Measurements from ENCODE around the gene CRIM1.

CRIM1 gene

GRCh38 chr2:36406296-36406695 is 50.7 kb downstream of the CRIM1 start:
- Histone ChIP-seq H3K9me3 (ENCODE audit: control insufficient read depth in 1 of 2, low read length in 2 of 2) (no peaks in the 10 kb centered on the region), H3K27me3 (ENCODE audit: control insufficient read depth in 1 of 2, insufficient read depth in 2 of 2, low read length in 2 of 2) (no peaks in the 10 kb centered on the region), H3K4me1 (ENCODE audit: control insufficient read depth in 1 of 2, insufficient read depth in 2 of 2, low read length in 2 of 2) (peaks cover 7 to 23% of the 10 kb centered on the region in 2 donors), H3K9ac (ENCODE audit: low read depth in 1 of 2, low read length in 2 of 2) (no peak overlapping the region), H3K27ac (ENCODE audit: low read depth, low read length) (no peak overlapping the region), H3K4me3 (ENCODE audit: low read depth in 1 of 2, low read length in 2 of 2) (no peak overlapping the region), H3K36me3 (ENCODE audit: control insufficient read depth in 1 of 2, insufficient read depth in 2 of 2, low read length in 2 of 2) (no peaks in the 10 kb centered on the region)

GRCh38 chr2:36407413-36407812 is 51.8 kb downstream of the CRIM1 start:
- H3K4me3 ChIP-seq (ENCODE audit: low read depth in 1 of 2, low read length in 2 of 2), result no peak overlapping the region
- no peak overlapping the region for H3K9ac ChIP-seq (ENCODE audit: low read depth in 1 of 2, low read length in 2 of 2)
- H3K27me3 ChIP-seq (ENCODE audit: control insufficient read depth in 1 of 2, insufficient read depth in 2 of 2, low read length in 2 of 2), result no peaks in the 10 kb centered on the region
- peaks cover 12 to 31% of the 10 kb centered on the region in 2 donors for H3K4me1 ChIP-seq (ENCODE audit: control insufficient read depth in 1 of 2, insufficient read depth in 2 of 2, low read length in 2 of 2)
- H3K9me3 ChIP-seq (ENCODE audit: control insufficient read depth in 1 of 2, low read length in 2 of 2), result no peaks in the 10 kb centered on the region
- H3K27ac ChIP-seq (ENCODE audit: low read depth, low read length), result no peak overlapping the region
- H3K36me3 ChIP-seq (ENCODE audit: control insufficient read depth in 1 of 2, insufficient read depth in 2 of 2, low read length in 2 of 2), result no peaks in the 10 kb centered on the region

- no peak overlapping the region for H3K4me3 ChIP-seq (ENCODE audit: low read depth in 1 of 2, low read length in 2 of 2)
- peaks cover 12 to 35% of the 10 kb centered on the region in 2 donors for H3K4me1 ChIP-seq (ENCODE audit: control insufficient read depth in 1 of 2, insufficient read depth in 2 of 2, low read length in 2 of 2)
- no peak overlapping the region for H3K9ac ChIP-seq (ENCODE audit: low read depth in 1 of 2, low read length in 2 of 2)
- no peaks in the 10 kb centered on the region for H3K9me3 ChIP-seq (ENCODE audit: control insufficient read depth in 1 of 2, low read length in 2 of 2)
- H3K36me3 ChIP-seq (ENCODE audit: control insufficient read depth in 1 of 2, insufficient read depth in 2 of 2, low read length in 2 of 2), result no peaks in the 10 kb centered on the region
- H3K27me3 ChIP-seq (ENCODE audit: control insufficient read depth in 1 of 2, insufficient read depth in 2 of 2, low read length in 2 of 2), result no peaks in the 10 kb centered on the region
- peak overlapping the region; percentile 11 for H3K27ac ChIP-seq (ENCODE audit: low read depth, low read length)
These were observed 52.7 kb downstream of the CRIM1 start for GRCh38 chr2:36408198-36408703.

- no peak overlapping the region for H3K27ac ChIP-seq (ENCODE audit: low read depth, low read length)
- no peaks in the 10 kb centered on the region for H3K36me3 ChIP-seq (ENCODE audit: control insufficient read depth in 1 of 2, insufficient read depth in 2 of 2, low read length in 2 of 2)
- no peak overlapping the region for H3K9ac ChIP-seq (ENCODE audit: low read depth in 1 of 2, low read length in 2 of 2)
- H3K4me1 ChIP-seq (ENCODE audit: control insufficient read depth in 1 of 2, insufficient read depth in 2 of 2, low read length in 2 of 2), result peaks cover 12 to 35% of the 10 kb centered on the region in 2 donors
- H3K4me3 ChIP-seq (ENCODE audit: low read depth in 1 of 2, low read length in 2 of 2), result no peak overlapping the region
- H3K27me3 ChIP-seq (ENCODE audit: control insufficient read depth in 1 of 2, insufficient read depth in 2 of 2, low read length in 2 of 2), result no peaks in the 10 kb centered on the region
- no peaks in the 10 kb centered on the region for H3K9me3 ChIP-seq (ENCODE audit: control insufficient read depth in 1 of 2, low read length in 2 of 2)
These were observed 53.8 kb downstream of the CRIM1 start for GRCh38 chr2:36409335-36409734.

GRCh38 chr2:36409935-36410334 is 54.4 kb downstream of the CRIM1 start:
- peaks cover 12 to 35% of the 10 kb centered on the region in 2 donors for H3K4me1 ChIP-seq (ENCODE audit: control insufficient read depth in 1 of 2, insufficient read depth in 2 of 2, low read length in 2 of 2)
- no peak overlapping the region for H3K27ac ChIP-seq (ENCODE audit: low read depth, low read length)

GRCh38 chr2:36410681-36411080 is 55.1 kb downstream of the CRIM1 start:
- H3K36me3 ChIP-seq (ENCODE audit: control insufficient read depth in 1 of 2, insufficient read depth in 2 of 2, low read length in 2 of 2), result no peaks in the 10 kb centered on the region
- H3K4me1 ChIP-seq (ENCODE audit: control insufficient read depth in 1 of 2, insufficient read depth in 2 of 2, low read length in 2 of 2), result peaks cover 12 to 35% of the 10 kb centered on the region in 2 donors
- no peak overlapping the region for H3K27ac ChIP-seq (ENCODE audit: low read depth, low read length)
- H3K9ac ChIP-seq (ENCODE audit: low read depth in 1 of 2, low read length in 2 of 2), result no peak overlapping the region
- no peaks in the 10 kb centered on the region for H3K9me3 ChIP-seq (ENCODE audit: control insufficient read depth in 1 of 2, low read length in 2 of 2)
- no peak overlapping the region for H3K4me3 ChIP-seq (ENCODE audit: low read depth in 1 of 2, low read length in 2 of 2)
- H3K27me3 ChIP-seq (ENCODE audit: control insufficient read depth in 1 of 2, insufficient read depth in 2 of 2, low read length in 2 of 2), result no peaks in the 10 kb centered on the region

More at GRCh38 chr2:36409935-36410334, 54.4 kb downstream of the CRIM1 start:
- H3K4me3 ChIP-seq (ENCODE audit: low read depth in 1 of 2, low read length in 2 of 2), result no peak overlapping the region
- no peaks in the 10 kb centered on the region for H3K27me3 ChIP-seq (ENCODE audit: control insufficient read depth in 1 of 2, insufficient read depth in 2 of 2, low read length in 2 of 2)
- no peaks in the 10 kb centered on the region for H3K9me3 ChIP-seq (ENCODE audit: control insufficient read depth in 1 of 2, low read length in 2 of 2)
- H3K9ac ChIP-seq (ENCODE audit: low read depth in 1 of 2, low read length in 2 of 2), result no peak overlapping the region
- H3K36me3 ChIP-seq (ENCODE audit: control insufficient read depth in 1 of 2, insufficient read depth in 2 of 2, low read length in 2 of 2), result no peaks in the 10 kb centered on the region

GRCh38 chr2:36411962-36412444 is 56.4 kb downstream of the CRIM1 start:
- H3K9ac ChIP-seq (ENCODE audit: low read depth in 1 of 2, low read length in 2 of 2), result no peak overlapping the region
- H3K27me3 ChIP-seq (ENCODE audit: control insufficient read depth in 1 of 2, insufficient read depth in 2 of 2, low read length in 2 of 2), result no peaks in the 10 kb centered on the region
- no peak overlapping the region for H3K27ac ChIP-seq (ENCODE audit: low read depth, low read length)
- no peaks in the 10 kb centered on the region for H3K9me3 ChIP-seq (ENCODE audit: control insufficient read depth in 1 of 2, low read length in 2 of 2)
- peaks cover 18 to 43% of the 10 kb centered on the region in 2 donors for H3K4me1 ChIP-seq (ENCODE audit: control insufficient read depth in 1 of 2, insufficient read depth in 2 of 2, low read length in 2 of 2)
- H3K4me3 ChIP-seq (ENCODE audit: low read depth in 1 of 2, low read length in 2 of 2), result no peak overlapping the region
- H3K36me3 ChIP-seq (ENCODE audit: control insufficient read depth in 1 of 2, insufficient read depth in 2 of 2, low read length in 2 of 2), result no peaks in the 10 kb centered on the region

- H3K9ac ChIP-seq (ENCODE audit: low read depth in 1 of 2, low read length in 2 of 2), result no peak overlapping the region
- H3K4me3 ChIP-seq (ENCODE audit: low read depth in 1 of 2, low read length in 2 of 2), result no peak overlapping the region
- H3K9me3 ChIP-seq (ENCODE audit: control insufficient read depth in 1 of 2, low read length in 2 of 2), result no peaks in the 10 kb centered on the region
- H3K36me3 ChIP-seq (ENCODE audit: control insufficient read depth in 1 of 2, insufficient read depth in 2 of 2, low read length in 2 of 2), result no peaks in the 10 kb centered on the region
- H3K4me1 ChIP-seq (ENCODE audit: control insufficient read depth in 1 of 2, insufficient read depth in 2 of 2, low read length in 2 of 2), result peaks cover 18 to 38% of the 10 kb centered on the region in 2 donors
- H3K27ac ChIP-seq (ENCODE audit: low read depth, low read length), result no peak overlapping the region
- no peaks in the 10 kb centered on the region for H3K27me3 ChIP-seq (ENCODE audit: control insufficient read depth in 1 of 2, insufficient read depth in 2 of 2, low read length in 2 of 2)
These were observed 57.6 kb downstream of the CRIM1 start for GRCh38 chr2:36413218-36413617.

GRCh38 chr2:36414307-36414706 is 58.7 kb downstream of the CRIM1 start:
- H3K4me3 ChIP-seq (ENCODE audit: low read depth in 1 of 2, low read length in 2 of 2), result no peak overlapping the region
- no peak overlapping the region for H3K27ac ChIP-seq (ENCODE audit: low read depth, low read length)
- no peaks in the 10 kb centered on the region for H3K9me3 ChIP-seq (ENCODE audit: control insufficient read depth in 1 of 2, low read length in 2 of 2)
- H3K9ac ChIP-seq (ENCODE audit: low read depth in 1 of 2, low read length in 2 of 2), result no peak overlapping the region
- H3K4me1 ChIP-seq (ENCODE audit: control insufficient read depth in 1 of 2, insufficient read depth in 2 of 2, low read length in 2 of 2), result peaks cover 18 to 36% of the 10 kb centered on the region in 2 donors
- H3K36me3 ChIP-seq (ENCODE audit: control insufficient read depth in 1 of 2, insufficient read depth in 2 of 2, low read length in 2 of 2), result no peaks in the 10 kb centered on the region
- no peaks in the 10 kb centered on the region for H3K27me3 ChIP-seq (ENCODE audit: control insufficient read depth in 1 of 2, insufficient read depth in 2 of 2, low read length in 2 of 2)

- Histone ChIP-seq H3K9me3 (ENCODE audit: control insufficient read depth in 1 of 2, low read length in 2 of 2) (no peaks in the 10 kb centered on the region), H3K36me3 (ENCODE audit: control insufficient read depth in 1 of 2, insufficient read depth in 2 of 2, low read length in 2 of 2) (no peaks in the 10 kb centered on the region), H3K27ac (ENCODE audit: low read depth, low read length) (no peak overlapping the region), H3K9ac (ENCODE audit: low read depth in 1 of 2, low read length in 2 of 2) (no peak overlapping the region), H3K27me3 (ENCODE audit: control insufficient read depth in 1 of 2, insufficient read depth in 2 of 2, low read length in 2 of 2) (no peaks in the 10 kb centered on the region), H3K4me3 (ENCODE audit: low read depth in 1 of 2, low read length in 2 of 2) (no peak overlapping the region), H3K4me1 (ENCODE audit: control insufficient read depth in 1 of 2, insufficient read depth in 2 of 2, low read length in 2 of 2) (peaks cover 20 to 30% of the 10 kb centered on the region in 2 donors)
These were observed 59.9 kb downstream of the CRIM1 start for GRCh38 chr2:36415381-36416022.

Data from duodenal mucosa (tissue), 2 donors.